DMS 273 treated with DMSO at 0.1 percent for 48 hours (cell line): Measurements from ENCODE around the gene PRICKLE2.
"Not testable (repeated sequence)": the region's sequence is repeated elsewhere in the genome, so short reads cannot be mapped to it uniquely, and the experiment has no call there.

Source experiments
- DNase-seq: peaks from one replicate; lab custom pipeline; 2025; lab: John Stamatoyannopoulos, UW

PRICKLE2 gene

DNA sequence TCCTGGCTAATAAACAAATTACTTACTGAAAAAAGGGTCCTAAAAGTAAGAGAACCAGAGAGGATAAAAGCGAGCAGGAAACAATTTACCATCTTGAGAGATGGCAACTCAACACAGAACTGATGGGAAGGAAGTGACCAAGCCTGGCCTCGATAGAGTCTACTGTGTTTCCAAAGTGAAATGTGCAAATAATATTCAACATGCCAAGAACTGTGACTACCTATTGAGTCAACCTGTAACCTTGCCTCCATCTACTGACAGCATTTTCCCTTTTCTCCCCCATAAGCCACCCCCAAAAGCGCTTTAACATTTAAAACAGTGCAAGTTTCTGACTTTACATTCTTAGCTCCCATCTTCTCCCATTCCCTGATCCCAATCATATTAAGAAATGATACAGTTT, 126.6 kb downstream of the PRICKLE2 start:
- no peak for DNase-seq

GRCh38 chr3:64097920-64098319, 127.3 kb downstream of the PRICKLE2 start:
- no peak for DNase-seq

- DNase-seq = no peak
These were observed 129.5 kb downstream of the PRICKLE2 start for GRCh38 chr3:64095802-64096201.

- no peak for DNase-seq
These were observed 130.6 kb downstream of the PRICKLE2 start for GRCh38 chr3:64094713-64095079.

DNA sequence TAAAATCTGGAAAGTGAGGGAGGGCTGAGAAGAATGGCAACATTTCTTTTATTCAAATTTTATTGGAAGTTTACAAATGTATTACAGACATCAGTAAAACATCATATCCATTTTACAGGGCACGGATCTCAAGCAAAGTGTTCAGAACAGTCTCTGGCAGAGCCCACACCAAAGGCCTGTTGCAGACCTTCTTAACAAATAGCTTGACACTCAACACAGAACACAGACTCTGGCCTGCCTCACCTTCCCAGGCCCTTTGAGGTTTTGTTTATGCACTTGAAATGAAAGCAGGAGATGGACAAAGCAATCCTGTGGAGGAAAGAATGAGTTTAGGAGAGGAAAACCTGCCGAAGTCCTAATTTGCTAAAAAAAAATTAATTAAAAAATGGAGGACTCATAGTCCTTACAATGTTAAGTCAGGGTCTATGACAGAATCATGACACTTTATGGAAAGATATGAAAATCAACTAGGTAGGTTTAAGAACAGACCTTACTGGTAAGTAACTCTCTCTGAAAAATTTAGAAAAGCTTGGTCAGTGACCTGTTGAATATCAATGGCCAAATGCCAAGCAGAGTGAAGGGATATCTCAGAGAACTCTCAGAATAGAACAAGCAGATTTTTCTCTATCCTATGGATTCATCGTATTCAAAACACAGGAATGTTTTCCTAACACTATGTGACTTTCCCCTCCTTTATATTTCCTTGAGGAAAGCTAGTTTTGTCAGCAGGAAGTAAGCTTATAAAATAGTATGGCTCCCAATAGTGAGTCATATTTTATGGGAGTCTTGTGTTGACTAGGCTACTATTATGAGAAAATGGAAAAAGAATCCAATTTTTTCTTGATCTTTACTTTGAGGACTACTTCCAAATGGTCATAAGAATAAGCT, 131.2 kb downstream of the PRICKLE2 start:
- DNase-seq = no peak

DNA sequence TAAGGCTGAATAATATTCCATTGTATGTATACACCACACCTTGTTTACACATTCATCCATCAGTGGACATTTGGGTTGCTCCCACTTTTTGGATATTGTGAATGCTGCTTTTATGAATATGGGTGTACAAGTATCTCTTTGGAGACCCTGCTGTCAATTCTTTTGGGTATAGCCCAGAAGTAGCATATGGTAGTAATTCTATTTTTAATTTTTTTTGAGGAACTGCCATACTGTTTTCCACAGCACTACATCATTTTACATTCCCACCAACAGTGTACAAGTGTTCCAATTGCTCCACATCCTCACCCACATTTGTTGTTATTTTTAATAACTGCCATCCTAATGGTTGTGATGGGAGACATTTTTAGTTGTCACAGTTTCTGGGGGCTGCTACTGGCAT, 132.1 kb downstream of the PRICKLE2 start:
- DNase-seq = no peak

DNA sequence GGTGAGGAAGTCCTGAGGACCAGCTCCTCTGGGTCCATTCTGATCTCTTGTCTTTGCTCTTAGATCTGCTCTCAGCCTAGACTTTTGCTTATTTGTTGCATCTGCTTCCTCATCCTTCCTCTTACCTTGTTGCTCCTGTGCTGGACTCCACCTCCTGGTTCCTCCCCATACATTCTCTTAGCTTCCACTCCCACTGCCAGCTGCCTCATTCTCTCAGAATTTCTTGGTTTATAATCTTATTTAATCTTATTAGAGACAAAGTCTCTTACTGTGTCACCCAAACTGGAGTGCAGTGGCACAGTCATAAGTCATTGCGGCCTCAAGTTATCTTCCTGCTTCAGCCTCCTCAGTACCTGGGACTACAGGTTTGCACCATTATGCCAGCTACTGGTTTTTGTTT, 133.8 kb downstream of the PRICKLE2 start:
- no peak for DNase-seq

DNA sequence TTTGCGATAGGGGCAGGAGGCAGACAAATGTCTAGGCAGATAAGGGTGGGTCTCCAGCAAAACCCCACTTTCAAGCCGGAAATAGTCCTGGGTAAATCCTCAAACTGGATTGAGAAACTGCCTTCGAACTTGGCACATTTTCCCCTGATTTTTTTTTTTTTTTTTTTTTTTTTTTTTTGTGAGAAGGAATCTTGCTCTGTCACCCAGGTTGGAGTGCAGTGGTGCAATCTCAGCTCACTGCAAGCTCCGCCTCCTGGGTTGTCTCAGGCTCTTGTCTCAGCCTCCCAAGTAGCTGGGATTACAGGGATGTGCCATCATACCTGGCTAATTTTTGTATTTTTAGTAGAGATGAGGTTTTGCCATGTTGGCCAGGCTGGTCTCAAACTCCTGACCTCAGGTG, 135.9 kb downstream of the PRICKLE2 start:
- DNase-seq = not testable (repeated sequence)

- DNase-seq = no peak
These were observed 136.7 kb downstream of the PRICKLE2 start for GRCh38 chr3:64088408-64089205.

- no peak for DNase-seq
These were observed 138.6 kb downstream of the PRICKLE2 start for GRCh38 chr3:64086479-64087252.

DNA sequence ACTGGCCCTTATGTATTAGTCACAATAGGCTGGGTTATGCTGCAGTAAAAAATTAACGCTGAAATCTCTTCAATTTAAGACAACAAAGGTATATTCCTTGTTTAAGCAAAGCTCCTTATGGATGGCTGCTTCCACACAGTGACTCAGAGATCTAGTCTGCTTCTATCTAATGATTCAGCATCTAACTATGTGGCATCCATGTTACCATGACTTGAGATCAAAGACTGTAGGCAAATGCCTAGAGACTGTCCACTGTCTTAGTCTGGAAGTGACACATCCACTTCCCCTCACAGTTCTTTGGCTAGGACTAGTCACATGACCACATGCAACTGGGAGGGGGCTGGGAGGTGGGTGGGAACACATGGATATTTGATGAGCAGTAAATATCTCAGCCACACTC, 140.6 kb downstream of the PRICKLE2 start:
- no peak for DNase-seq

GRCh38 chr3:64083575-64083974, 141.7 kb downstream of the PRICKLE2 start:
- no peak for DNase-seq

DNA sequence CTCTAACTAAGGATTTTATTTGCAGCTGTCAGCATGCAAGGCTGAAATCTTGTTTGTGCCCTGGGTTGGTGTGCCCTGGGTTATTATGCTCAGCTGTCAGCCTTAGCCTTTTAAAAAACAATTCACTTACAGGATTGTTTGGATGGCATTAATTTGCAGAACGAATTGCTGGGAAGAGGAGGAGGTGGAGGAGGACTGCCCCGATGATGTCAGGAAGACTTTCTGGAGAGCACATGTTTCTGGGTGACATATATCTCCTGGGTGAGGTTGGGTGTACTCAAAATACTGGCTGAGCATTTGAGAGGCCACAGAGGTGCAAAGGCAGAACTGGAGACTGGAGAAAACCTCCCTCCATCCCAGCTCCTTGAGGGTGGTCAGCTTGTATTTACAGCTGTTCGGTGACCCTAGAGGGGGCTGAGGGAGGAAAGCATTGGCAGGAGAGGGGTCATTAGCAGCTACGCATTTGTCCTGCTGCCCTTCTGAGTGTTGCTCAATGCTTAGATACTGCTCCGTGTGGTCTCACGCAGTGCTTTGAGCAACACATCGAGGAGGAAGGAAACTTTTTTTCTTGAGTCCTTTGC, 142.2 kb downstream of the PRICKLE2 start:
- no peak for DNase-seq

DNA sequence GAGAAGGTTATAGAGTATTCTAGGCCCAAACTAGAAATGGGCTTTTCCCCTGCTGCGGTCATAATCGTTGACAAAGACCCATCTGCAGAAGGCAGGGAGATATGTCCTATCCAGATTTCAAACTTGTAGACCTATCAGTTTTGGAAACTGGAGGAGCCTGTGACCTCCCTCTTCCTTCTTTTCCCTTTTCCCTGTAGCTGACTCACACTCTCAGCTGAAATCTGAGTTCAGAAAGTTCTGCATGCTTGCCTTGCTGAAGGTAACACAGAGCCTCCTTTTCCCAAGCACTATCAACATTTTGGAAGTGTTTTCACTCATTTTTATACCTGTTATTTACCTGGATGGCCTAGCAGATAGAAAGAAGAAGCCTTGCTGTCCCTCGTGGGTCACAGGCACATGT, 142.9 kb downstream of the PRICKLE2 start:
- DNase-seq = no peak

DNA sequence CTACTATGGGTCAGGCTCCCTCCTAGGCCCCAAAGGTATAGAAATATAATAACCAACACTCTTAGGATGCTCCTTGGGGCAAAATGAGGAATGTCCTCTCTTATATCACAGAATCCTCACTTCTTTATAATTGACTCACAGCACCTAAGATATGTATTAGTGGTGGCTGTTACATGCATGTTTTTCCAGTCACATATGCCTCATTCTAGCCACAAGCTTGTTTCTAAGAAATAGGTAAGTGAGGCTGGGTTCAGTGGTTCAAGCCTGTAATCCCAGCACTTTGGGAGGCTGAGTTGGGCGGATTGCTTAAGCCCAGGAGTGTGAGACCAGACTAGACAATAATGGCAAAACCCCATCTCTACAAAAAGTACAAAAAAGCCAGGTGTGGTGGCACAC, 144.0 kb downstream of the PRICKLE2 start:
- DNase-seq = no peak

DNA sequence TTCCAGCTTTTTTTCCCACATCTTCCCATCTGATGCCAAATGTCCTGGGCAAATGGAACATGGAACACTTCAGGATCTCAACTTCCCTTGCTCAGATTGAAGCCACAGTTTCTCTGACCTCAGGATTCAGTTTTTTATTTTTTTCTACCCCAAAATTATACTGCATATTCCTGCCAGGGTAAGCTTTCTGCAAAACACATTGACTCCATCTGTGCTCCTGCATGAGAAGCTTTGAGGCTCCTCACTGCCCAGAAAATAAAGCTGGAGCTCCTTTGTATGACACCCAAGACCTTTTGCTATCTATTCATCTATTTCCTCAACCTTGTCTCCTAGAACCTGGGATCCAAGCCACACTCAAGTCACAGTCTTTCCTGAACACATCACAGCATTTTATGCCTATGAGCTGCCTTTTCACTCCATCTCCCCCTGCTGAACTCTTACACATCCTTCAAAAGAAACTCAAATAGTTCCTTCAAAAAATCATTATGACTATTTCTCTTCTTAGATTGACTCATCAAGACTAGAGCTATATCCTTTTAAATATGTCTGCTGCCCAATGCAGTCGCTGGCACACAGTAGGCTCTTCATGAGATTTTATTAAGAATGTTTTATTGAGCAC, 144.5 kb downstream of the PRICKLE2 start:
- no peak for DNase-seq

GRCh38 chr3:64079369-64080150, 145.7 kb downstream of the PRICKLE2 start:
- peak; percentile 56 for DNase-seq

DNA sequence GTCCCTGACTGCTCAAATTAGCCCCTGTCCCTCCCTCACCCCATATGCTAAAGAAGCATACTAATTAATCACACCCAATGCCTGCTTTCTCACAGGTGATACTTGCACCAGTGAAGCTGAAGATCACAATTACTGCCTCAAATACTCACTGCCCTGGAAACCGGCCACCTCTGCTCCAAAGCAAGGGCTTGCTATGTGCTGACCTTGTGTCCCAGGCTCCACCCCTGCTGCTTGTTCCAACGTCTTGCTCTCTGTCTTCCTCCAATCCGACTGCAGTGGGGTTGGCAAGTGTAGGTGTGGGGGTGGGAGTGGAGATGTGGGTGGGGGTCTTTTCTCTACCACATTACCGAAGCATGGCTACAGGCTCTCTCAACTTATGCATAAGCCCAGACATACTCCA, 146.3 kb downstream of the PRICKLE2 start:
- DNase-seq = no peak

- no peak for DNase-seq
These were observed 150.2 kb downstream of the PRICKLE2 start for GRCh38 chr3:64074895-64075679.

- DNase-seq = no peak
These were observed 151.2 kb downstream of the PRICKLE2 start for GRCh38 chr3:64074060-64074459.
